ENCODE data around the gene PLN.

Gene PLN

DNA sequence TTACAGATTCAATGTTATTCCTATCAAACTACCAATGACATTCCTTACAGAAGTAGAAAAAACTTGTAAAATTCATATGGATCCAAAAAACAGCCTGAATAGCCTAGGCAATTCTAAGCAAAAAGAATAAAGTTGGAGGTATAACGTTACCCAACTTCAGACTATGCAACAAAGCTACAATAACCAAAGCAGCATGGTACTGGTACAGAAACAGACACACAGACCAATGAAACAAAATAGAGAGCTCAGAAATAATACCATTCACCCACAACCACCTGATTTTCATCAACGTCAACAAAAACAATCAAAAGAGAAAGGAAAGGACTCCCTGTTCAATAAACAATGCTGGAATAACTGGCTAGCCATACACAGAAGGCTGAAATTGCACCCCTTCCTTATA lies 17.2 kb upstream of the PLN start:
- Histone ChIP-seq H2AFZ (ENCODE audit: low read length) (no peak overlapping the region), H3F3A (ENCODE audit: insufficient read depth, low read length) (no peaks in the 10 kb centered on the region), H3K27ac (ENCODE audit: low read depth, low read length, poor library complexity, severe bottlenecking) (no peak overlapping the region), H3K36me3 (ENCODE audit: insufficient read depth, low read length) (no peaks in the 10 kb centered on the region), H3K9me2 (ENCODE audit: low read depth, low read length) (no peaks in the 10 kb centered on the region), H3K4me3 (ENCODE audit: low read depth, low read length, poor library complexity, severe bottlenecking) (no peak overlapping the region), H3K4me2 (ENCODE audit: low read length) (no peak overlapping the region), H4K20me1 (ENCODE audit: insufficient read depth, low read length) (no peaks in the 10 kb centered on the region), H3K4me1 (ENCODE audit: insufficient read depth, low read length, severe bottlenecking) (no peaks in the 10 kb centered on the region), H3K27me3 (ENCODE audit: insufficient read depth, low read length) (no peaks in the 10 kb centered on the region), H3K79me2 (ENCODE audit: insufficient read depth, low read length) (no peaks in the 10 kb centered on the region), H3K9me3 (ENCODE audit: low read length) (peaks cover 3% of the 10 kb centered on the region; the same call in 1 of the 2 replicates), H3K9ac (ENCODE audit: low read length) (no peak overlapping the region)
- TF ChIP-seq EZH2 (IDR thresholded peaks at IDR 0.05; ENCODE audit: borderline replicate concordance, low read length): no peak
- TF ChIP-seq, protein P1, sequence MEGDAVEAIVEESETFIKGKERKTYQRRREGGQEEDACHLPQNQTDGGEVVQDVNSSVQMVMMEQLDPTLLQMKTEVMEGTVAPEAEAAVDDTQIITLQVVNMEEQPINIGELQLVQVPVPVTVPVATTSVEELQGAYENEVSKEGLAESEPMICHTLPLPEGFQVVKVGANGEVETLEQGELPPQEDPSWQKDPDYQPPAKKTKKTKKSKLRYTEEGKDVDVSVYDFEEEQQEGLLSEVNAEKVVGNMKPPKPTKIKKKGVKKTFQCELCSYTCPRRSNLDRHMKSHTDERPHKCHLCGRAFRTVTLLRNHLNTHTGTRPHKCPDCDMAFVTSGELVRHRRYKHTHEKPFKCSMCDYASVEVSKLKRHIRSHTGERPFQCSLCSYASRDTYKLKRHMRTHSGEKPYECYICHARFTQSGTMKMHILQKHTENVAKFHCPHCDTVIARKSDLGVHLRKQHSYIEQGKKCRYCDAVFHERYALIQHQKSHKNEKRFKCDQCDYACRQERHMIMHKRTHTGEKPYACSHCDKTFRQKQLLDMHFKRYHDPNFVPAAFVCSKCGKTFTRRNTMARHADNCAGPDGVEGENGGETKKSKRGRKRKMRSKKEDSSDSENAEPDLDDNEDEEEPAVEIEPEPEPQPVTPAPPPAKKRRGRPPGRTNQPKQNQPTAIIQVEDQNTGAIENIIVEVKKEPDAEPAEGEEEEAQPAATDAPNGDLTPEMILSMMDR (IDR thresholded peaks at IDR 0.05; ENCODE audit: low read length): no peak

- Histone ChIP-seq H3K9me2 (ENCODE audit: low read depth, low read length) (no peaks in the 10 kb centered on the region), H3K4me2 (ENCODE audit: low read length) (no peak overlapping the region), H4K20me1 (ENCODE audit: insufficient read depth, low read length) (no peaks in the 10 kb centered on the region), H3K27ac (ENCODE audit: low read depth, low read length, poor library complexity, severe bottlenecking) (no peak overlapping the region), H2AFZ (ENCODE audit: low read length) (no peak overlapping the region), H3K79me2 (ENCODE audit: insufficient read depth, low read length) (no peaks in the 10 kb centered on the region), H3F3A (ENCODE audit: insufficient read depth, low read length) (no peaks in the 10 kb centered on the region), H3K27me3 (ENCODE audit: insufficient read depth, low read length) (no peaks in the 10 kb centered on the region), H3K36me3 (ENCODE audit: insufficient read depth, low read length) (no peaks in the 10 kb centered on the region), H3K9me3 (ENCODE audit: low read length) (peaks cover 3% of the 10 kb centered on the region; the same call in 1 of the 2 replicates), H3K9ac (ENCODE audit: low read length) (no peak overlapping the region), H3K4me3 (ENCODE audit: low read depth, low read length, poor library complexity, severe bottlenecking) (no peak overlapping the region), H3K4me1 (ENCODE audit: insufficient read depth, low read length, severe bottlenecking) (no peaks in the 10 kb centered on the region)
- TF ChIP-seq, protein P1 (IDR thresholded peaks at IDR 0.05; ENCODE audit: low read length): no peak
- TF ChIP-seq EZH2 (IDR thresholded peaks at IDR 0.05; ENCODE audit: borderline replicate concordance, low read length): no peak
These were observed 12.8 kb upstream of the PLN start for GRCh38 chr6:118535176-118535844.

GRCh38 chr6:118536478-118536877 lies 11.6 kb upstream of the PLN start:
- Histone ChIP-seq H3K27me3 (ENCODE audit: insufficient read depth, low read length) (no peaks in the 10 kb centered on the region), H3K9ac (ENCODE audit: low read length) (no peak overlapping the region), H3K4me1 (ENCODE audit: insufficient read depth, low read length, severe bottlenecking) (no peaks in the 10 kb centered on the region), H3K36me3 (ENCODE audit: insufficient read depth, low read length) (no peaks in the 10 kb centered on the region), H4K20me1 (ENCODE audit: insufficient read depth, low read length) (no peaks in the 10 kb centered on the region), H3K9me2 (ENCODE audit: low read depth, low read length) (no peaks in the 10 kb centered on the region), H3F3A (ENCODE audit: insufficient read depth, low read length) (no peaks in the 10 kb centered on the region), H3K79me2 (ENCODE audit: insufficient read depth, low read length) (no peaks in the 10 kb centered on the region), H2AFZ (ENCODE audit: low read length) (no peak overlapping the region), H3K27ac (ENCODE audit: low read depth, low read length, poor library complexity, severe bottlenecking) (no peak overlapping the region), H3K9me3 (ENCODE audit: low read length) (no peaks in the 10 kb centered on the region), H3K4me3 (ENCODE audit: low read depth, low read length, poor library complexity, severe bottlenecking) (no peak overlapping the region), H3K4me2 (ENCODE audit: low read length) (no peak overlapping the region)
- no peak for TF ChIP-seq EZH2 (IDR thresholded peaks at IDR 0.05; ENCODE audit: borderline replicate concordance, low read length)
- TF ChIP-seq, protein P1 (IDR thresholded peaks at IDR 0.05; ENCODE audit: low read length): no peak

Measured in OCI-LY1 (cell line).